B cell (primary cell): ENCODE results near the gene CCDC60. TPM values are rescaled to one million over a fixed set of nuclear protein-coding genes. Genes with fewer than 3 reads are reported as not detected.

Experiments used
- ATAC-seq: fragments of 200-7000 bp; cut with Tn5 transposase; one replicate; pipeline ENCODE4 v1.10.0; 2021; ENCODE audit warnings: low read depth, mild to moderate bottlenecking, moderate number of reproducible peaks, moderate library complexity
- CTCF ChIA-PET: fragments of 350-600 bp; sonication (Branson Sonifier 250); formaldehyde crosslinking; loops from one replicate; lab custom pipeline; 2021; ENCODE audit warnings: antibody characterized with exemption, inconsistent platforms; lab: Charles Lee
- POLR2A ChIA-PET: fragments of 350-600 bp; sonication (Branson Sonifier 250); formaldehyde crosslinking; loops from one replicate; lab custom pipeline; 2021; ENCODE audit warnings: antibody characterized with exemption; lab: Charles Lee
- DNase-seq: peaks from one replicate; pipeline ENCODE4 v3.0.0; 2013
- H2AFZ ChIP-seq: 2 replicates; pipeline ENCODE4 v1.6.1; 2012; ENCODE audit warnings: mild to moderate bottlenecking, low read depth, low read length; ENCODE audit not compliant: insufficient read depth, poor library complexity, severe bottlenecking
- H3K27ac ChIP-seq, 2 donors: 1 replicate in 1 of 2; 2 replicates in 1 of 2; pipeline ENCODE4 v1.5.1; 2012 to 2013; ENCODE audit warnings: low read length in 2 of 2, mild to moderate bottlenecking in 2 of 2, moderate library complexity in 1 of 2
- H3K27me3 ChIP-seq, 4 experiments: fragments of 200-600 bp in 1 of 4; sonication (generic) in 1 of 4; replicated peaks in 1 of 4; 1 replicate in 2 of 4; 2 replicates in 2 of 4; pipeline versions ENCODE4 v1.6.1 to v1.7.0; 2013 to 2016; ENCODE audit warnings: low read length in 3 of 4, mild to moderate bottlenecking in 2 of 4, mixed read lengths in 1 of 4, moderate library complexity in 1 of 4; ENCODE audit not compliant: insufficient read depth in 4 of 4, control insufficient read depth in 3 of 4; ENCODE audit errors: control extremely low read depth in 1 of 4
- H3K36me3 ChIP-seq, 2 experiments: replicated peaks in 1 of 2; 1 replicate in 1 of 2; 2 replicates in 1 of 2; pipeline versions ENCODE4 v1.6.1 to v1.7.1; 2013; ENCODE audit warnings: low read length in 1 of 2; ENCODE audit not compliant: insufficient read depth in 2 of 2, control insufficient read depth in 1 of 2; ENCODE audit errors: control extremely low read depth in 1 of 2, extremely low read depth in 1 of 2
- H3K4me1 ChIP-seq, 2 donors: fragments of 200-600 bp in 1 of 2; sonication (generic) in 1 of 2; 1 replicate in 1 of 2; 2 replicates in 1 of 2; pipeline versions ENCODE4 v1.5.1 to v1.6.1; 2013 to 2017; ENCODE audit warnings: low read length in 2 of 2; ENCODE audit not compliant: control insufficient read depth in 2 of 2, insufficient read depth in 2 of 2
- H3K4me2 ChIP-seq: replicated peaks from 2 replicates; pipeline ENCODE3; 2012; ENCODE audit warnings: mild to moderate bottlenecking, low read depth, low read length; ENCODE audit not compliant: poor library complexity, severe bottlenecking
- H3K4me3 ChIP-seq, 5 experiments: fragments of 200-600 bp in 1 of 5; sonication (generic) in 1 of 5; 1 replicate in 3 of 5; 2 replicates in 2 of 5; pipeline versions ENCODE4 v1.5.1 to v1.7.0; 2011 to 2016; ENCODE audit warnings: low read length in 4 of 5, mild to moderate bottlenecking in 4 of 5, low read depth in 2 of 5, control low read depth in 1 of 5, moderate library complexity in 1 of 5; ENCODE audit not compliant: insufficient read depth in 1 of 5; ENCODE audit errors: control extremely low read depth in 1 of 5, extremely low read depth in 1 of 5
- H3K79me2 ChIP-seq: fragments of 200-600 bp; sonication (generic); one replicate; pipeline ENCODE4 v1.6.0; 2016; ENCODE audit warnings: low read length; ENCODE audit not compliant: control insufficient read depth, insufficient read depth
- H3K9ac ChIP-seq: fragments of 200-600 bp; sonication (generic); 2 replicates; pipeline ENCODE4 v1.6.1; 2017; ENCODE audit warnings: mild to moderate bottlenecking, low read length, moderate library complexity
- H3K9me3 ChIP-seq, 3 donors: one replicate each; pipeline versions ENCODE4 v1.6.1 to v1.7.1; 2013; ENCODE audit warnings: low read length in 2 of 3; ENCODE audit not compliant: control insufficient read depth in 2 of 3, insufficient read depth in 1 of 3; ENCODE audit errors: control extremely low read depth in 1 of 3
- H4K20me1 ChIP-seq: 2 replicates; pipeline ENCODE4 v1.6.0; 2012; ENCODE audit warnings: mild to moderate bottlenecking, low read length; ENCODE audit not compliant: insufficient read depth, control insufficient read depth, poor library complexity, severe bottlenecking
- H3K27ac Mint-ChIP-seq: one replicate; pipeline ENCODE4 v1.8.0; 2021; ENCODE audit warnings: mixed read lengths
- H3K27me3 Mint-ChIP-seq: one replicate; pipeline ENCODE4 v1.8.0; 2021; ENCODE audit warnings: mixed read lengths
- H3K4me1 Mint-ChIP-seq: one replicate; pipeline ENCODE4 v1.8.0; 2021; ENCODE audit warnings: mixed read lengths
- H3K4me3 Mint-ChIP-seq: one replicate; pipeline ENCODE4 v1.8.0; 2021; ENCODE audit warnings: mixed read lengths
- H3K9me3 Mint-ChIP-seq: one replicate; pipeline ENCODE4 v1.8.0; 2022; ENCODE audit warnings: mixed read lengths; ENCODE audit not compliant: insufficient read depth
- EZH2 ChIP-seq: IDR thresholded peaks from 2 replicates; pipeline ENCODE4 v1.6.1; 2012; ENCODE audit warnings: borderline replicate concordance, low read depth, mild to moderate bottlenecking, moderate library complexity, low read length; ENCODE audit not compliant: insufficient read depth, poor library complexity, severe bottlenecking
- WGBS: methylation state at CpG from one replicate; pipeline ENCODE4 v1.1.5; 2013; ENCODE audit warnings: missing lambda C conversion rate; ENCODE audit not compliant: insufficient coverage; 5-methylcytosine and 5-hydroxymethylcytosine counted together
- intact Hi-C: fragments of 100-400 bp; cut with micrococcal nuclease; formaldehyde crosslinking; loops from one replicate; pipeline ENCODE4 v1.10.0; 2022
- polyA plus RNA-seq: library from polyadenylated mRNA; depleted of rRNA; stranded (reverse); fragments of >200 nt; gene quantifications from 2 replicates; pipeline ENCODE4 v1.2.3, GENCODE V29; 2012
- total RNA-seq, 2 donors: library from RNA; stranded (reverse); fragments of 120-200 nt in 1 of 2; gene quantifications; 1 replicate in 1 of 2; 2 replicates in 1 of 2; pipeline versions ENCODE4 v1.2.3 to v1.2.4, GENCODE V29; 2013 to 2022
- TF ChIP-seq, protein P1 (sequence below): fragments of 200-600 bp; IDR thresholded peaks from one replicate; pipeline ENCODE4 v1.8.0; 2022; ENCODE audit warnings: antibody characterized with exemption, mild to moderate bottlenecking

Gene CCDC60
- total and polyA plus RNA-seq, 2 donors (not counting 1 experiment from before 2014, with no cell fraction given): not detected

- H3K27me3 Mint-ChIP-seq: peaks cover 8% of the 10 kb centered on the region
- Histone ChIP-seq H3K4me1 (no peaks in the 10 kb centered on the region), H3K79me2 (no peaks in the 10 kb centered on the region), H3K27me3 (no peaks in the 10 kb centered on the region), H3K36me3 (no peaks in the 10 kb centered on the region), H3K4me3 (no peak overlapping the region), H3K9ac (no peak overlapping the region), H4K20me1 (no peaks in the 10 kb centered on the region), H3K27ac (no peak overlapping the region), H2AFZ (no peak overlapping the region), H3K9me3 (no peaks in the 10 kb centered on the region), H3K4me2 (no peak overlapping the region)
- POLR2A ChIA-PET: no interaction called here
- intact Hi-C loops: no loop called here
- no CpG with 5 or more reads among the region's 4 CpGs for WGBS
- no peak for TF ChIP-seq EZH2
- TF ChIP-seq, protein P1, sequence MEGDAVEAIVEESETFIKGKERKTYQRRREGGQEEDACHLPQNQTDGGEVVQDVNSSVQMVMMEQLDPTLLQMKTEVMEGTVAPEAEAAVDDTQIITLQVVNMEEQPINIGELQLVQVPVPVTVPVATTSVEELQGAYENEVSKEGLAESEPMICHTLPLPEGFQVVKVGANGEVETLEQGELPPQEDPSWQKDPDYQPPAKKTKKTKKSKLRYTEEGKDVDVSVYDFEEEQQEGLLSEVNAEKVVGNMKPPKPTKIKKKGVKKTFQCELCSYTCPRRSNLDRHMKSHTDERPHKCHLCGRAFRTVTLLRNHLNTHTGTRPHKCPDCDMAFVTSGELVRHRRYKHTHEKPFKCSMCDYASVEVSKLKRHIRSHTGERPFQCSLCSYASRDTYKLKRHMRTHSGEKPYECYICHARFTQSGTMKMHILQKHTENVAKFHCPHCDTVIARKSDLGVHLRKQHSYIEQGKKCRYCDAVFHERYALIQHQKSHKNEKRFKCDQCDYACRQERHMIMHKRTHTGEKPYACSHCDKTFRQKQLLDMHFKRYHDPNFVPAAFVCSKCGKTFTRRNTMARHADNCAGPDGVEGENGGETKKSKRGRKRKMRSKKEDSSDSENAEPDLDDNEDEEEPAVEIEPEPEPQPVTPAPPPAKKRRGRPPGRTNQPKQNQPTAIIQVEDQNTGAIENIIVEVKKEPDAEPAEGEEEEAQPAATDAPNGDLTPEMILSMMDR: no peak
- no peak overlapping the region for H3K27ac Mint-ChIP-seq
- H3K9me3 Mint-ChIP-seq: no peaks in the 10 kb centered on the region
- CTCF ChIA-PET: interaction anchor here (1.4 kb wide), 1 partner anchor 9 kb away, joined by 3 read pairs; no protein-coding TSS in a partner anchor
- no peaks in the 10 kb centered on the region for H3K4me1 Mint-ChIP-seq
- DNase-seq: no peak
- H3K4me3 Mint-ChIP-seq: no peak overlapping the region
- no peak for ATAC-seq
These were observed 28.5 kb downstream of the CCDC60 start for GRCh38 chr12:119363037-119363436.

- H3K27ac Mint-ChIP-seq: no peak overlapping the region
- Histone ChIP-seq H3K9ac (no peak overlapping the region), H3K4me2 (no peak overlapping the region), H3K27me3 (no peaks in the 10 kb centered on the region), H3K36me3 (no peaks in the 10 kb centered on the region), H3K27ac (no peak overlapping the region), H4K20me1 (no peaks in the 10 kb centered on the region), H3K4me3 (no peak overlapping the region), H2AFZ (no peak overlapping the region), H3K79me2 (no peaks in the 10 kb centered on the region), H3K4me1 (no peaks in the 10 kb centered on the region), H3K9me3 (no peaks in the 10 kb centered on the region)
- TF ChIP-seq, protein P1: no peak
- TF ChIP-seq EZH2: no peak
- POLR2A ChIA-PET: no interaction called here
- DNase-seq (no peak), ATAC-seq (no peak)
- intact Hi-C loops: no loop called here
- CTCF ChIA-PET: interaction anchor here (1.4 kb wide), 1 partner anchor 10 kb away, joined by 3 read pairs; no protein-coding TSS in a partner anchor
- WGBS: no CpG with 5 or more reads among the region's 1 CpG
- no peak overlapping the region for H3K4me3 Mint-ChIP-seq
- H3K27me3 Mint-ChIP-seq: peaks cover 8% of the 10 kb centered on the region
- no peaks in the 10 kb centered on the region for H3K9me3 Mint-ChIP-seq
- no peaks in the 10 kb centered on the region for H3K4me1 Mint-ChIP-seq
These were observed 29.0 kb downstream of the CCDC60 start for GRCh38 chr12:119363490-119363889.
